ENCODE measurements around the gene COL23A1. TPM values are rescaled to one million over a fixed set of nuclear protein-coding genes. Genes with fewer than 3 reads are reported as not detected.

COL23A1 gene
- total RNA-seq, 1 donor from 2014 or later: 0.55 TPM

DNA sequence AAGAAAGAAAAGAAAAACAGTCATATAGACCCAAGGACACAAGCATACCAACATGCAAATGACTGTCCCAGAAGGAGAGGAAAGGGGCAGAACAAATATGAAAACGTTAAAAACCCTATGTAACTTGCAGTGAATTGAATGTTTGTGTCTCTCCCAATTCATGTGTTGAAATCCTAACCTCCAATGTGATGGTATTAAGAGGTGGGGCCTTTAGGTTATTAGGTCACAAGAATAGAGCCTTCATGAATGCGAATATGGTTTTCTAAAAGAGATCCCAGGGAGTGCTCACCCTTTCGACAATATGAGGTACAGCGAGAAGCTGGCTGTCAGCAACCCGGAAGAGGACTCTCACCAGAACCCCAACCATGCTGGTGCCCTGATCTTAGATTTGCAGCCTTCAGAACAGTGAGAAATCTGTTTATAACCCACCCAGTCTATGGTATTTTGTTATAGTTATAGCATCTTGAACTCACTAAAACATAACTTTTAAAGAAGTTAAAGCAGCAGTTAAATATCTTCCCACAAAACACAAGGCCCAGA, 371.9 kb downstream of the COL23A1 start:
- DNase-seq (ENCODE audit: low spot score): no peak

- DNase-seq (ENCODE audit: low spot score): no peak
These were observed 373.4 kb downstream of the COL23A1 start for GRCh38 chr5:178216779-178217178.

GRCh38 chr5:178216088-178216534, 374.1 kb downstream of the COL23A1 start:
- no peak for DNase-seq (ENCODE audit: low spot score)

GRCh38 chr5:178215280-178216002, 374.8 kb downstream of the COL23A1 start:
- DNase-seq (ENCODE audit: low spot score): no peak

DNA sequence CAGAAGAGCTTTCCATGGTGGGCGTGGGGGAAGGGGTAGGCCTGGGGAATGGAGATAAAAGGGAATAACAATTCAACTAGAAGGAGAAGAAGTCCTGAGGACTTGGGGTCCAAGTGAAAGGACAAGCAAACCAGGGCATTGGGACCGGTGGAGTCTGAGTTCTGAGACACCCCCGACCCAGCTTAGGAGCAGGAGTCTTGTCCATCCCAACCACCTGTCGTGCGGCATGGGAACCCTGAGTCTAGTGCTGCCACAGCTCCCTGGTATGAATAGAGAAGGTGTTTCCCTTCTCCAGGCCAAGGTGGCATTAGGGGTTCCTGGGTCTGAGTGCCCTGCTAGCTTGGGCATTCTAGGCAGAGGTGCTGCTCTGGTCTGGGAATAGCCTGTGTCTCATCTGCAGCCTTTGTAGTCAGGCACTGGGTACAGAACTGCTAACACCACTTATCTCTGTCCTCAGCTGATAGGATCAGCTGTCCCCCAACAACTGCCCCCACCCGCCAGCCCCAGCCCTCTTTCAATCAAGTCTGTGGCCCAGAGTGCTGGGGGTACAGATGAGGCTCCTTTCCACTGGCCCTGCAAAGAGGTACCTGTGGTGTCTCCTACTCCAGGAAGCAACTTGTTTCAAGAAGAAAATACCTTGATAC, 375.9 kb downstream of the COL23A1 start:
- no peak for DNase-seq (ENCODE audit: low spot score)

GRCh38 chr5:178213748-178214151, 376.4 kb downstream of the COL23A1 start:
- no peak for DNase-seq (ENCODE audit: low spot score)

GRCh38 chr5:178213003-178213461, 377.2 kb downstream of the COL23A1 start:
- no peak for DNase-seq (ENCODE audit: low spot score)

DNA sequence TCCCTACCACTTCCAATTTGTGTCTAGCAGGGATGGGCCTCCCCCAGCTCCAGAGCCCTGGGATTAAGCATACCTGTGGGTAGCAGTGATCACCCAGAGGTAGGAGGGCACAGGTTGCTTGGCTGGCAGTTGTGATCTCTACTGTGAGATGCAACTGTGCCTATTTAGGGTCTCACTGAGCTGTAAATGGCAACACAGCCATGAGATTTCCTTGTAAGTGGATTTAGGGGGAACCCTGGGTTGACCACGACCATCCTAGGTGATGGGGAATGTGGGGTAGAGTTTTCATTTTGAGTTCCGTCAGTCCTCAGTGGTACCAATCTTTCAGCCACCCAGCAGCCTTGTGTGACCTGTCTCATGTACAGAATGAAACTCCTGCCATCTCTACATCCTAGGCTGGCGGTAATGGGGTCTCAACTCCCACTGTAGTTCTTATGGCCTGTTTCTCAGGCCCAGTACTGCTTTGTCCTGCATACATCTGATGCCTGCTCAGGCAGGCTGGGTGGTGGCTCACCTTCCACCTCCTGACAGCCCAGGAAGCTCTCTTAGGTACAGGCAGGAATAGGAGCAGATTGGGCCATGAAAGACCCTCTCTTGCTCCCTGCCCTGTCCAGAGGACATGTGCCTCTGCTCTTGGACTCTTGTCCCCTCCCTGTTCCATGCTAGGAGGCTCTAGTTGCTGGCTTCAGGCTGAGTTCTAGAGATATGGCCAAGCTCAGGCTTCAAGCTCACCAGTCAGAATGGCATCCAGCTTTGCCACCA, 377.8 kb downstream of the COL23A1 start:
- no peak for DNase-seq (ENCODE audit: low spot score)

GRCh38 chr5:178211095-178212048, 378.8 kb downstream of the COL23A1 start:
- no peak for DNase-seq (ENCODE audit: low spot score)

DNA sequence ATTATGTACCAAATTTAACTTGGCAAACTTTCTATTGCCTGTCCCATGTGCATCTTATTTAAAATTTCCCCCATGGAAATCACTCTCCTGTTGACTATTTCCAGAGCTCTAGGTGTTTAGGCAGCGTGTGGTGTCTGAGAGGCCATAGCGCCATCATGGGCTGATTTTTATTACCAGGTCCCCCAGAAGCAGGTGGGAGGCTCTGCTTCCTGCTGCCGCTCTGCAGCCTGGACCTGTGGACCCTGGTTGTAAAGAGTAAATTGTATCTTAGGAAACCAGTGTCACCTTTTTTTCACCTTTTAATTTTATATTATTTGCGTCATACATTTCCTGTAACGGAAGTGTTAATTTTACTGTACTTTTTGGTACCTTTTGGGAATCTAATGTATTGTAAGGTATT, 379.5 kb downstream of the COL23A1 start:
- DNase-seq (ENCODE audit: low spot score): no peak

GRCh38 chr5:178210073-178210535, 380.1 kb downstream of the COL23A1 start:
- DNase-seq (ENCODE audit: low spot score): no peak

GRCh38 chr5:178209334-178210072, 380.7 kb downstream of the COL23A1 start:
- DNase-seq (ENCODE audit: low spot score): no peak

- no peak for DNase-seq (ENCODE audit: low spot score)
These were observed 381.5 kb downstream of the COL23A1 start for GRCh38 chr5:178208540-178209227.

DNA sequence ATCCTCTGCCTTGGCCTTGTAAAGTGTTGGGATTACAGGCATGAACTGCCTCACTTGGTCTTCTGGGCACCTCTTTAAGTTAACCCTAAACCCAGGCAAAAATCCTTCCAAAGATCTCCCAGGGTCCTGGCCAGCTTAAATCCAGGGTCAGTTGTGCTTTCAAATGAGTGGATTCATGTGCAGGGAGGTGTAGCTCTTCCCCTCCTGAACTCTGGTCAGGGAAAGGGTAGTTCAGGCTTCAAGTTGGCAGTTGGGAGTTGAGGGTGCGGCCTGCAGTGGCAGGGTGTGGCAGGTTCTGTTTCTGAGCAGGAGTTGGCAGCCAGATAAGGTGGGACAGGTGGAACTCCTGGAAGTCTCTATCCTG, 382.3 kb downstream of the COL23A1 start:
- DNase-seq (ENCODE audit: low spot score): no peak

DNA sequence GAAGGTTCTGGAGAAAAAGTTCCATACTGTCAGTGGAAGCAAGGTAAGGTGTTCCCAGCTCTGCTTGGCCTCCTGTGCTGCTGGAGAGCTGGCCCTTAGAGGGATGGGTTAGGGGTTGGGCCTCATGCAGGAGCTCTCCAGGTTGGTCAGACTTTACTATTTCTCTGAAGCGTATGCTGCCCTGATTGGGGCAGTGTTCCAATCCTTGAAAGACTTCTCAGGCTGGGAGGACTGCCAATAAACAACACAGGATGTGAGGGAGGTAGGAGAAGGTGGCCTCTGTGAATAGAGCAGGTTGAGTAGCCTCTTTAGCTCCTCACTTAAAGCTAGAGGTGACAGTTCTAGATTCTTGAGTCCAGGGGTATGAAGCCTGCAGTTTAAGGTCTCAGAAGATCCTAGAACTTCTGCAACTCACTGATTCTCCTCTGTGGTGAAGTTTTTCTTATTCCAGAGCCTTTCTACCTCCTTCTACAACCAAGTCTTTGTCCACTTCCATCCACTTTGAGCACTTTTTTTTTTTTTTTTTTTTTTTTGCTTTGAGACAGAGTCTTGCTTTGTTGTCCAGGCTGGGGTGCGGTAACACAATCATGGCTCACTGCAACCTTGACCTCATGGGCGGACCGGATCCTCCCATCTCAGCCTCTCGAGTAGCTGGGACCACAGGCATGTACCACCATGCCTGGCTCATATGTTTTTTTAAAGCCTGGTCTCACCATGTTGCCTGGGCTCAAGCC, 382.8 kb downstream of the COL23A1 start:
- no peak for DNase-seq (ENCODE audit: low spot score)

DNA sequence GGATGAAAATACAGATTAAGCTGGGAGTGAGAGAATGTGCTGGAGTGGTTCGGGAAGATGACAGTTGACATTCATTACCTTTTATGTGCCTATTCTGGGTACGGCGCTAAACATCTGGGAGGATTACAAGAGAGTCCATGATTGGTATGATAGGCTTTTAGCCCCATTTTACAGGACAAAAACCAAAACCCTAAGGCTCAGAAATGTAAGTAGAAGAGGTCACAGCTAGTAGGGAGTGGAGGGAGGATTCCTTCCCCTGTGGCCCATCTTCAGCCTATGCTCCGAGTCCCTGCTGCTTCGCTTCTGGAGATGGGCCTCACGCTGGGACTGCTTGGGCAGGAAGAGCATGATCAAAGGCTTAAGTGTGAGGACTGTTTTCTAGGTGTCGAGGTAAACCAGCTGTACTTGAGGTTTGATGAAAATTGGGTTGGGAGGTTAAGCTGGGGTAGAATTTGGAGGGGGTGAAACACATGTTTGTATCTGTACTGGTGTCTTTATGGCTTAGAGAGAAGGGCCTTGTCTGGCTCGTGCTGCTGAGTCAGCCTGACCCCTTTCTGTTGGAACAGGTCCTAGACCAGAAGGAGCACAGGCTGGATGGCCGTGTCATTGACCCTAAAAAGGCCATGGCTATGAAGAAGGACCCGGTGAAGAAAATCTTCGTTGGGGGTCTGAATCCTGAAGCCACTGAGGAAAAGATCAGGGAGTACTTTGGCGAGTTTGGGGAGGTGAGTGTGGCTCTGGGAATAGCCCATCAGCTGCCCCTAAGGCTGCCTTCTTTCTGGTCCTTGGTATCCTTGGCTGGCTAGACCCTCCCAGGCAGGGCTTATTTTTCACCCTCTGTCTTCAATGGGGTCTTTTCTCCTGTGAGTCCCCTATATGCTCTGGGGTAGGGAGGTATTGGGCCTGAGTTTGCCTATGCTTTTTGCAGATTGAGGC, 383.8 kb downstream of the COL23A1 start:
- DNase-seq (ENCODE audit: low spot score): no peak

DNA sequence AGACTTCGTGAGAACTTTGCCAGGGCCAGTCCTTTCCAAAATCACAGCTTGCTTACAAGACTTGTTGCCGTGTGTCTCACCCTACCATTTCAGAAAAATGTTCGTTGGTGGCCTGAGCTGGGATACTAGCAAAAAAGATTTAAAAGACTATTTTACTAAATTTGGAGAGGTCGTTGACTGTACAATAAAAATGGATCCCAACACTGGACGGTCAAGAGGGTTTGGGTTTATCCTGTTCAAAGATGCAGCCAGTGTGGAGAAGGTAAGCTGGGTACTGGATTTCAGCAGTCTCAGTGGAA, 384.5 kb downstream of the COL23A1 start:
- no peak for DNase-seq (ENCODE audit: low spot score)
